Activated naive CD8-positive, alpha-beta T cell treated with anti-CD3 and anti-CD28 coated beads for 36 hours (primary cell): ENCODE measurements around the gene DIPK1A. TPM values are rescaled to one million over a fixed set of nuclear protein-coding genes. Genes with fewer than 3 reads are reported as not detected.

Experiments
- DNase-seq: peaks from one replicate; pipeline ENCODE4 v3.0.0; 2021
- H3K27ac Mint-ChIP-seq: one replicate; pipeline ENCODE4 v1.8.0; 2022; ENCODE audit warnings: mild to moderate bottlenecking, moderate library complexity, mixed read lengths
- H3K27me3 Mint-ChIP-seq: one replicate; pipeline ENCODE4 v1.8.0; 2022; ENCODE audit warnings: mild to moderate bottlenecking, mixed read lengths
- H3K36me3 Mint-ChIP-seq: one replicate; pipeline ENCODE4 v1.8.0; 2021; ENCODE audit warnings: mild to moderate bottlenecking, mixed read lengths
- H3K4me1 Mint-ChIP-seq: one replicate; pipeline ENCODE4 v1.8.0; 2021; ENCODE audit warnings: mixed read lengths
- H3K4me3 Mint-ChIP-seq: one replicate; pipeline ENCODE4 v1.8.0; 2022; ENCODE audit warnings: mild to moderate bottlenecking, moderate library complexity, mixed read lengths
- H3K9me3 Mint-ChIP-seq: one replicate; pipeline ENCODE4 v1.8.0; 2022; ENCODE audit warnings: mixed read lengths
- total RNA-seq, 2 experiments: library from RNA; stranded (reverse); gene quantifications; one replicate each; pipeline ENCODE4 v1.2.3, GENCODE V29; 2021

The DIPK1A gene
- total RNA-seq, 2 experiments from 2014 or later: 8.4 to 9.4 TPM

GRCh38 chr1:92842082-92843045 lies 118.9 kb downstream of the DIPK1A start:
- Mint-ChIP-seq H3K4me3 (no peak overlapping the region), H3K27me3 (no peaks in the 10 kb centered on the region), H3K4me1 (peaks cover 40% of the 10 kb centered on the region), H3K9me3 (no peaks in the 10 kb centered on the region), H3K36me3 (peaks cover 58% of the 10 kb centered on the region), H3K27ac (peak overlapping the region; percentile 39)
- DNase-seq: no peak

GRCh38 chr1:92840600-92840999 lies 120.7 kb downstream of the DIPK1A start:
- no peak for DNase-seq
- H3K27ac Mint-ChIP-seq: peak overlapping the region; percentile 58
- H3K4me1 Mint-ChIP-seq: peaks cover 57% of the 10 kb centered on the region
- H3K36me3 Mint-ChIP-seq: peaks cover 75% of the 10 kb centered on the region
- no peak overlapping the region for H3K4me3 Mint-ChIP-seq
- H3K9me3 Mint-ChIP-seq: no peaks in the 10 kb centered on the region
- no peaks in the 10 kb centered on the region for H3K27me3 Mint-ChIP-seq

- peak overlapping the region; percentile 58 for H3K27ac Mint-ChIP-seq
These were observed 121.8 kb downstream of the DIPK1A start for GRCh38 chr1:92839442-92839841.

GRCh38 chr1:92838519-92838918 lies 122.7 kb downstream of the DIPK1A start:
- DNase-seq: no peak
- Mint-ChIP-seq H3K9me3 (no peaks in the 10 kb centered on the region), H3K27ac (peak overlapping the region; percentile 58), H3K4me1 (peaks cover 77% of the 10 kb centered on the region), H3K4me3 (peak overlapping the region; percentile 92), H3K27me3 (no peaks in the 10 kb centered on the region), H3K36me3 (peaks cover 87% of the 10 kb centered on the region)

More at GRCh38 chr1:92839442-92839841, 121.8 kb downstream of the DIPK1A start:
- peaks cover 68% of the 10 kb centered on the region for H3K4me1 Mint-ChIP-seq
- no peaks in the 10 kb centered on the region for H3K27me3 Mint-ChIP-seq
- no peaks in the 10 kb centered on the region for H3K9me3 Mint-ChIP-seq
- H3K36me3 Mint-ChIP-seq: peaks cover 86% of the 10 kb centered on the region
- peak overlapping the region; percentile 92 for H3K4me3 Mint-ChIP-seq
- DNase-seq: no peak

GRCh38 chr1:92837062-92837461 lies 124.2 kb downstream of the DIPK1A start:
- Mint-ChIP-seq H3K27ac (peak overlapping the region; percentile 58), H3K4me1 (peaks cover 77% of the 10 kb centered on the region), H3K27me3 (peaks cover 1% of the 10 kb centered on the region), H3K36me3 (peaks cover 94% of the 10 kb centered on the region), H3K9me3 (no peaks in the 10 kb centered on the region), H3K4me3 (peak overlapping the region; percentile 92)
- DNase-seq: no peak

GRCh38 chr1:92834617-92835016 lies 126.6 kb downstream of the DIPK1A start:
- Mint-ChIP-seq H3K27ac (peak overlapping the region; percentile 98), H3K4me3 (peak overlapping the region; percentile 92), H3K9me3 (no peaks in the 10 kb centered on the region), H3K36me3 (peaks cover 78% of the 10 kb centered on the region), H3K4me1 (peaks cover 61% of the 10 kb centered on the region), H3K27me3 (peaks cover 4% of the 10 kb centered on the region)
- DNase-seq: no peak

- DNase-seq: no peak
- H3K27ac Mint-ChIP-seq: peak overlapping the region; percentile 98
- peaks cover 4% of the 10 kb centered on the region for H3K27me3 Mint-ChIP-seq
- H3K36me3 Mint-ChIP-seq: peaks cover 70% of the 10 kb centered on the region
- peak overlapping the region; percentile 92 for H3K4me3 Mint-ChIP-seq
- H3K9me3 Mint-ChIP-seq: no peaks in the 10 kb centered on the region
- peaks cover 53% of the 10 kb centered on the region for H3K4me1 Mint-ChIP-seq
These were observed 127.4 kb downstream of the DIPK1A start for GRCh38 chr1:92833840-92834239.

GRCh38 chr1:92832537-92833114 lies 128.6 kb downstream of the DIPK1A start:
- Mint-ChIP-seq H3K4me3 (peak overlapping the region; percentile 92), H3K36me3 (peaks cover 58% of the 10 kb centered on the region), H3K4me1 (peaks cover 41% of the 10 kb centered on the region), H3K27me3 (peaks cover 4% of the 10 kb centered on the region), H3K9me3 (no peaks in the 10 kb centered on the region), H3K27ac (peak overlapping the region; percentile 98)
- no peak for DNase-seq

- peak within 1 kb of the TSS; percentile 98 for H3K27ac Mint-ChIP-seq
- peaks cover 4% of the 10 kb centered on the region for H3K27me3 Mint-ChIP-seq
- DNase-seq: peak; percentile 97
- H3K9me3 Mint-ChIP-seq: no peaks in the 10 kb centered on the region
- H3K36me3 Mint-ChIP-seq: peaks cover 51% of the 10 kb centered on the region
- H3K4me1 Mint-ChIP-seq: peaks cover 34% of the 10 kb centered on the region
- peak within 1 kb of the TSS; percentile 92 for H3K4me3 Mint-ChIP-seq
These were observed 129.3 kb downstream of the DIPK1A start, which contains the start of gene RPL5 for GRCh38 chr1:92831762-92832536. Gene RPL5, plus strand, starts transcription at chr1:92832040. Its CDS starts 75 bp downstream, at chr1:92832115.

- Mint-ChIP-seq H3K4me3 (peak overlapping the region; percentile 92), H3K4me1 (peaks cover 29% of the 10 kb centered on the region), H3K27me3 (peaks cover 4% of the 10 kb centered on the region), H3K27ac (peak overlapping the region; percentile 98), H3K36me3 (peaks cover 46% of the 10 kb centered on the region), H3K9me3 (no peaks in the 10 kb centered on the region)
- DNase-seq: no peak
These were observed 129.9 kb downstream of the DIPK1A start for GRCh38 chr1:92831368-92831761.

- Mint-ChIP-seq H3K27me3 (peaks cover under 1% of the 10 kb centered on the region), H3K9me3 (no peaks in the 10 kb centered on the region), H3K27ac (no peak overlapping the region), H3K4me1 (no peaks in the 10 kb centered on the region), H3K4me3 (no peak overlapping the region), H3K36me3 (peaks cover under 1% of the 10 kb centered on the region)
- DNase-seq: no peak
These were observed 134.5 kb downstream of the DIPK1A start for GRCh38 chr1:92826792-92827191.

- no peak overlapping the region for H3K27ac Mint-ChIP-seq
- no peaks in the 10 kb centered on the region for H3K4me1 Mint-ChIP-seq
- H3K9me3 Mint-ChIP-seq: no peaks in the 10 kb centered on the region
- H3K27me3 Mint-ChIP-seq: peaks cover 4% of the 10 kb centered on the region
- no peak overlapping the region for H3K4me3 Mint-ChIP-seq
- H3K36me3 Mint-ChIP-seq: no peaks in the 10 kb centered on the region
- DNase-seq: no peak
These were observed 138.4 kb downstream of the DIPK1A start for GRCh38 chr1:92822879-92823278.

- Mint-ChIP-seq H3K27me3 (peaks cover 4% of the 10 kb centered on the region), H3K4me1 (no peaks in the 10 kb centered on the region), H3K36me3 (no peaks in the 10 kb centered on the region), H3K9me3 (no peaks in the 10 kb centered on the region), H3K27ac (no peak overlapping the region), H3K4me3 (no peak overlapping the region)
- no peak for DNase-seq
These were observed 140.7 kb downstream of the DIPK1A start for GRCh38 chr1:92820551-92820950.

GRCh38 chr1:92820024-92820423 lies 141.2 kb downstream of the DIPK1A start:
- H3K4me3 Mint-ChIP-seq: no peak overlapping the region
- no peaks in the 10 kb centered on the region for H3K9me3 Mint-ChIP-seq
- no peak overlapping the region for H3K27ac Mint-ChIP-seq
- peaks cover 4% of the 10 kb centered on the region for H3K27me3 Mint-ChIP-seq
- no peaks in the 10 kb centered on the region for H3K4me1 Mint-ChIP-seq
- H3K36me3 Mint-ChIP-seq: no peaks in the 10 kb centered on the region
- DNase-seq: no peak
